Sigmoid colon (tissue), 4 donors: Measurements from ENCODE around the gene CUL4A.

ENCODE experiments used
- CTCF ChIP-seq, 4 experiments: fragments of 450-650 bp in 3 of 4; fragments of 200-600 bp in 1 of 4; IDR thresholded peaks; one replicate each; pipeline ENCODE4 v1.5.1; 2016 to 2019; ENCODE audit warnings: antibody characterized with exemption in 4 of 4, mild to moderate bottlenecking in 3 of 4, moderate library complexity in 2 of 4
- EP300 ChIP-seq, 4 donors: sonication (generic); formaldehyde crosslinking; IDR thresholded peaks; one replicate each; pipeline ENCODE4 v1.6.1; 2017; ENCODE audit warnings: antibody characterized with exemption in 4 of 4
- POLR2A ChIP-seq, 2 donors: fragments of 450-650 bp; IDR thresholded peaks; one replicate each; pipeline ENCODE4 v1.6.1; 2016; ENCODE audit warnings: antibody characterized with exemption in 2 of 2, mild to moderate bottlenecking in 2 of 2, moderate library complexity in 2 of 2
- POLR2AphosphoS5 ChIP-seq, 4 donors: sonication (generic); formaldehyde crosslinking; IDR thresholded peaks; one replicate each; pipeline ENCODE4 v1.6.1; 2017; ENCODE audit warnings: antibody characterized with exemption in 4 of 4

GRCh38 chr13:113170511-113170910 is 38.9 kb upstream of the CUL4A start:
- no peak for TF ChIP-seq CTCF (IDR thresholded peaks at IDR 0.05)
- TF ChIP-seq POLR2A (IDR thresholded peaks at IDR 0.05) = no peak
- TF ChIP-seq EP300 (IDR thresholded peaks at IDR 0.05) = no peak
- TF ChIP-seq POLR2AphosphoS5 (IDR thresholded peaks at IDR 0.05) = no peak
